ENCODE measurements around the gene CNOT6L.

- TF ChIP-seq CTCF (IDR thresholded peaks at IDR 0.05), result no peak
- TF ChIP-seq POLR2A (IDR thresholded peaks at IDR 0.05; ENCODE audit: low read depth), result no peak
- TF ChIP-seq POLR2AphosphoS5 (IDR thresholded peaks at IDR 0.05), result no peak
- no peak for TF ChIP-seq EP300 (IDR thresholded peaks at IDR 0.05)
These were observed 18.5 kb downstream of the CNOT6L start for GRCh38 chr4:77800483-77801259.

Measured in esophagus muscularis mucosa (tissue), 4 donors.